ENCODE measurements around the gene CTRB2. TPM values are rescaled to one million over a fixed set of nuclear protein-coding genes. Genes with fewer than 3 reads are reported as not detected.

Gene CTRB2
- total and polyA plus RNA-seq, 2 donors from 2014 or later: not detected

- Histone ChIP-seq H3K36me3 (ENCODE audit: control insufficient read depth in 2 of 3, insufficient read depth in 3 of 3, low read length in 3 of 3) (peaks cover 0 to 43% (median 9%) of the 10 kb centered on the region in 3 donors), H3K27ac (ENCODE audit: low read depth in 2 of 2, low read length in 2 of 2) (no peak overlapping the region), H3K9me3 (ENCODE audit: control insufficient read depth in 2 of 3, insufficient read depth in 1 of 3, low read length in 3 of 3) (no peaks in the 10 kb centered on the region), H3K27me3 (ENCODE audit: control insufficient read depth, insufficient read depth, low read length) (no peaks in the 10 kb centered on the region), H3K9ac (ENCODE audit: low read length in 3 of 3) (no peak overlapping the region), H3K4me3 (ENCODE audit: low read length in 3 of 3) (no peak overlapping the region), H3K4me1 (ENCODE audit: control insufficient read depth in 2 of 3, insufficient read depth in 2 of 3, low read depth in 1 of 3, low read length in 3 of 3) (peaks cover 0 to 24% (median 14%) of the 10 kb centered on the region in 3 donors)
- intact Hi-C loops (cut with DNase I): no loop called here
- FAIRE-seq (no peak), DNase-seq (peak in 2 of 5 donors; percentile 44 to 52)
- no peak for TF ChIP-seq CTCF (IDR thresholded peaks at IDR 0.05; ENCODE audit: borderline replicate concordance, extremely low read depth, insufficient read depth)
Observed at GRCh38 chr16:75235721-75236193, 28.8 kb upstream of the CTRB2 start.

GRCh38 chr16:75234856-75235696 is 28.1 kb upstream of the CTRB2 start:
- Histone ChIP-seq H3K9me3 (ENCODE audit: control insufficient read depth in 2 of 3, insufficient read depth in 1 of 3, low read length in 3 of 3) (no peaks in the 10 kb centered on the region), H3K4me1 (ENCODE audit: control insufficient read depth in 2 of 3, insufficient read depth in 2 of 3, low read depth in 1 of 3, low read length in 3 of 3) (peaks cover 0 to 29% (median 20%) of the 10 kb centered on the region in 3 donors), H3K9ac (ENCODE audit: low read length in 3 of 3) (no peak overlapping the region), H3K27me3 (ENCODE audit: control insufficient read depth, insufficient read depth, low read length) (no peaks in the 10 kb centered on the region), H3K4me3 (ENCODE audit: low read length in 3 of 3) (no peak overlapping the region), H3K36me3 (ENCODE audit: control insufficient read depth in 2 of 3, insufficient read depth in 3 of 3, low read length in 3 of 3) (peaks cover 0 to 36% (median 6%) of the 10 kb centered on the region in 3 donors), H3K27ac (ENCODE audit: low read depth in 2 of 2, low read length in 2 of 2) (peak overlapping the region in 1 of 2 donors; percentile 0)
- intact Hi-C loops (cut with DNase I): loop anchor here (5.0 kb wide), 1 partner anchor 152 kb away; no protein-coding TSS in a partner anchor
- FAIRE-seq (no peak), DNase-seq (peak in 2 of 5 donors; percentile 50 to 76)
- TF ChIP-seq CTCF (IDR thresholded peaks at IDR 0.05; ENCODE audit: borderline replicate concordance, extremely low read depth, insufficient read depth): no peak

DNA sequence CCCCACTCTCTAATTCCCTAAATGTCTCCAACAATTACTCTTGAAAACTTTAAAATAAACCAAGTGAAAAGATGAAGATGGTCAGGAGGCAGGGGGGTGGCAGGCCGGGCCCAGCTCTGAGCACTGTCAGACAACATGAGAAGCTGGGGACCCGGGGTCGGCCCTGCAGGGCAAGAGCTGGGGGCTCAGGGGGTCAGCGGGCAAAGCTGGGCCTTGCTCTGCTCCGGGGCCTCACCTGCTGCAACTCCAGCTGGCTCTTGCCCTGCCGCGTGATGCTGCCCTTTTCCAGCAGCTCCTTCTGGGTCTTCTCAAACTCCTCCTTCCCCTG is 26.6 kb upstream of the CTRB2 start:
- no peak for DNase-seq
- H3K9ac ChIP-seq (ENCODE audit: low read length in 3 of 3): peak overlapping the region in 1 of 3 donors; percentile 12
- TF ChIP-seq CTCF (IDR thresholded peaks at IDR 0.05; ENCODE audit: borderline replicate concordance, extremely low read depth, insufficient read depth): no peak
- no peaks in the 10 kb centered on the region for H3K9me3 ChIP-seq (ENCODE audit: control insufficient read depth in 2 of 3, insufficient read depth in 1 of 3, low read length in 3 of 3)
- peaks cover 0 to 21% (median 14%) of the 10 kb centered on the region in 3 donors for H3K4me1 ChIP-seq (ENCODE audit: control insufficient read depth in 2 of 3, insufficient read depth in 2 of 3, low read depth in 1 of 3, low read length in 3 of 3)
- H3K27ac ChIP-seq (ENCODE audit: low read depth in 2 of 2, low read length in 2 of 2): no peak overlapping the region
- no peak for FAIRE-seq
- H3K36me3 ChIP-seq (ENCODE audit: control insufficient read depth in 2 of 3, insufficient read depth in 3 of 3, low read length in 3 of 3): peaks cover 0 to 40% (median 10%) of the 10 kb centered on the region in 3 donors
- intact Hi-C loops (cut with DNase I): loop anchor here (5.0 kb wide), 1 partner anchor 154 kb away; no protein-coding TSS in a partner anchor
- H3K27me3 ChIP-seq (ENCODE audit: control insufficient read depth, insufficient read depth, low read length): no peaks in the 10 kb centered on the region
- no peak overlapping the region for H3K4me3 ChIP-seq (ENCODE audit: low read length in 3 of 3)

All from kidney (tissue), 14 donors.